ENCODE measurements around the gene ASIC1.

- TF ChIP-seq CTCF (IDR thresholded peaks at IDR 0.05; ENCODE audit: insufficient read depth, low read length, poor library complexity, severe bottlenecking) (no peak), EZH2phosphoT487 (conservative IDR thresholded peaks at IDR 0.05; ENCODE audit: low read length) (no peak)
Measured at GRCh38 chr12:50043854-50044253, 13.5 kb upstream of the ASIC1 start.

Data from SU-DHL-6 (cell line).